ENCODE results near the gene CYP2C19. TPM values are rescaled to one million over a fixed set of nuclear protein-coding genes. Genes with fewer than 3 reads are reported as not detected.

The CYP2C19 gene
- total and polyA plus RNA-seq, 9 of the 15 experiments (the other 6 are each of a cell fraction or from before 2014, with no cell fraction given): not detected

- CTCF ChIA-PET (ENCODE audit: low intra/inter-chr PET ratio): no interaction called here
- Histone ChIP-seq H3K27me3 (ENCODE audit: control insufficient read depth in 2 of 2, insufficient read depth in 2 of 2, low read length in 2 of 2) (no peaks in the 10 kb centered on the region), H3K9me1 (ENCODE audit: control insufficient read depth, insufficient read depth, low read length) (no peaks in the 10 kb centered on the region), H3K4me2 (ENCODE audit: insufficient read depth, low read length) (no peak overlapping the region), H3K4me1 (replicated peaks in 1 of 2; ENCODE audit: control insufficient read depth in 2 of 2, insufficient read depth in 2 of 2, low read length in 2 of 2) (no peaks in the 10 kb centered on the region), H3K27ac (ENCODE audit: extremely low read depth, low read depth, low read length) (no peak overlapping the region), H3K9me3 (replicated peaks; ENCODE audit: control insufficient read depth, insufficient read depth, low read depth, low read length) (no peaks in the 10 kb centered on the region), H4K20me1 (replicated peaks; ENCODE audit: control insufficient read depth, insufficient read depth, low read length) (no peaks in the 10 kb centered on the region), H3K36me3 (ENCODE audit: control insufficient read depth, insufficient read depth, low read length) (no peaks in the 10 kb centered on the region), H2AFZ (ENCODE audit: low read depth, low read length) (no peak overlapping the region), H3K79me2 (ENCODE audit: control insufficient read depth, insufficient read depth, low read length) (no peaks in the 10 kb centered on the region), H3K9ac (ENCODE audit: insufficient read depth in 1 of 2, low read depth in 2 of 2, low read length in 2 of 2) (no peak overlapping the region), H3K4me3 (no peak overlapping the region)
- TF ChIP-seq ZNF431 (CRISPR knock-in tag; IDR thresholded peaks at IDR 0.05) (no peak), TGIF2 (CRISPR knock-in tag; IDR thresholded peaks at IDR 0.05) (no peak), TEAD1 (CRISPR knock-in tag; IDR thresholded peaks at IDR 0.05) (no peak), THAP7 (CRISPR knock-in tag; IDR thresholded peaks at IDR 0.05) (no peak), ZNF347 (CRISPR knock-in tag; IDR thresholded peaks at IDR 0.05; ENCODE audit: low read depth) (no peak), MTA3 (IDR thresholded peaks at IDR 0.05; ENCODE audit: borderline replicate concordance) (no peak), CBX2 (IDR thresholded peaks at IDR 0.05; ENCODE audit: insufficient read depth, low read length, poor library complexity, severe bottlenecking) (no peak)
- in situ Hi-C loops (cut with MboI) (no loop called here), intact Hi-C loops (cut with micrococcal nuclease) (no loop called here)
- BruUV-seq (replicated peaks): no TSS peak
- 0% methylated on average over 1 of the region's 1 CpG for WGBS (ENCODE audit: insufficient coverage, low coverage, missing lambda C conversion rate)
- DNase-seq (ENCODE audit: extremely low read depth in 1 of 4, low spot score in 3 of 4) (no peak), FAIRE-seq (no peak), ATAC-seq (no peak)
- POLR2A ChIA-PET: no interaction called here
These were observed 88.3 kb downstream of the CYP2C19 start for GRCh38 chr10:94850766-94851165.
